Umbilical cord (tissue), 2 donors: ENCODE data around the gene PLPP3. TPM values are rescaled to one million over a fixed set of nuclear protein-coding genes. Genes with fewer than 3 reads are reported as not detected.
A peak's percentile ranks its signal among the peaks of the same experiment; 100 is the strongest.

Experiments
- DNase-seq: peaks from one replicate; pipeline ENCODE4 v3.0.0-alpha.2; 2015; ENCODE audit warnings: low spot score
- total RNA-seq: library from RNA; depleted of rRNA; stranded (reverse); fragments of >200 nt; gene quantifications from one replicate; pipeline ENCODE4 v1.2.3, GENCODE V29; 2014; ENCODE audit warnings: low replicate concordance; ENCODE audit not compliant: insufficient read depth

The PLPP3 gene
- total RNA-seq, 1 donor from 2014 or later = 228 TPM

DNA sequence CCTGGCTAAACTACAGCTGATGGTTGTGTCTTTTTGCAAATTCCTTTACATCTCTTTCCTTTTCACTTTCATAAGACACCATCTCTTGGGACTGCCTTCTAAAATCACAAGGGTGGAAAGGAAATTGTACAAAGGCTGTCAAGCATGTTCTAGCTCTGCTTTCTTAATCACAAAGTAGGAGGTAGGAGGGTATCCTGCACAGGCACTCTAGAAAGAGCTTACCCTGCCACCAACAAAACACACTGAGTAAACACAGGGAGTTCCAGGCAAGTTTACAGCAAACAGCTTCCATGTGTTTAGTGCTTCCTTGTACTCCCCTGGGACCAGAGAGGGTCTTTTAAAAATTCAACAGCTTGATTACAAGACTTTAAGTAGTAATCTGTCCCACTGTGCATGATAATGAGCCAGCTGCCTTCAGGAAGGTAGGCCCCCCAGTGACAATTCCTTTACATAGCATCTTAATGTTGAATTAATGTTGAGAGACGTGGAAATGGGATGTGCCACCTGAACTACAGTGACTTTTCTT, 2.4 kb downstream of the PLPP3 start:
- DNase-seq = peak; percentile 52

DNA sequence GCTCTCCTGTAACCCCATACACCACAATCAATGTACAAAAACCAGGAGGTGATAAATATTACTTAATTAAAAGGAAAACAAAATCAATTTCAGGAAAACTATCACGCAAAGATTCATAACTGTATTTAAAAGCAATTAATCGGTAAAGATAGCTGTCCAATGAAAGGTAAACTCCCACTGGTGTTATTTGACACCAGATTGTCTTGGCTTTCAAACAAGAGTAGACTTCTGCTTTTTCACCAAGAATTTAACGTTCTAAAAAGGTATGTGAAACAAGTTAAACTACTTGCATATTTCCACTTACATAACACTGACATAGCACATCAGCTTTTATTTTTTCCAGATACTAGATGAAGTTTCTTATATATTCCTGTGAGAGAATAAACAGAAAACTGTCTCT, 3.5 kb downstream of the PLPP3 start:
- peak; percentile 40 for DNase-seq

DNA sequence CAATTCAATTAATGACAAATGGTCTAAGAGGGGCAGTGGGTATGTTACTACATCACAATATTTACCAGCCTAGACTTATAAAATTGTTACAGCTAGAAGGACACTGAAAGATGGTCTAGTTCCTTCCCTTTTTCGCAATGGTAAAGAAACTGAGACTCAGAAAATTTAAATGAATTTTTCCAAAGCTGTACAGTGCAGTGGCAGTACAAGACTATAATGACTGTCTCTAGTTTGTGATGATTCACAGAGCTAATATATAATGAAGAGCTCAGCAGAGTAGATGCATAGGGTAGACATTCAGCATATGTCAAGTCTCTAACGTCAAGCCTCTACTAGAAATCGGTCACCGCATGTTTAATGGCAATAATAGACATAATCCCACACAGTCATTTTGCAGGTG, 4.6 kb downstream of the PLPP3 start:
- no peak for DNase-seq

DNA sequence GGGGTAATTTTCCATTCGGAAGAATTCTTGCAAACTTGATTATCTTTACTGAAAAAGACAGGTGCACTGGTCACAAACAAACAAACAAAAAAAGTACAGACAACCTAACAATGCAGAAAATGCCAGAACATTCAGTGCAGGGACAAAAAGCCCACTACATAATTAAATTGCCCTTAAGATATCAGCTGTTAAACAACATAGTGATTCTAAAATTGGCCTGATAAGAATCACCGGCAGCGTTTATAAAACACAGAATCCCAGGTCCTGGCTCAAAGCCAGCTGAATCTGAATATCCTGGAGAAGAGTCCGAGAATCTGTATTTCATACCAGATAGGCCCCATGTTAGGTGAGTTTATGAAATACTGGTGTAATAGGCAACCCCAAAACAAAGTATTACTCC, 6.1 kb downstream of the PLPP3 start:
- peak; percentile 34 for DNase-seq

DNA sequence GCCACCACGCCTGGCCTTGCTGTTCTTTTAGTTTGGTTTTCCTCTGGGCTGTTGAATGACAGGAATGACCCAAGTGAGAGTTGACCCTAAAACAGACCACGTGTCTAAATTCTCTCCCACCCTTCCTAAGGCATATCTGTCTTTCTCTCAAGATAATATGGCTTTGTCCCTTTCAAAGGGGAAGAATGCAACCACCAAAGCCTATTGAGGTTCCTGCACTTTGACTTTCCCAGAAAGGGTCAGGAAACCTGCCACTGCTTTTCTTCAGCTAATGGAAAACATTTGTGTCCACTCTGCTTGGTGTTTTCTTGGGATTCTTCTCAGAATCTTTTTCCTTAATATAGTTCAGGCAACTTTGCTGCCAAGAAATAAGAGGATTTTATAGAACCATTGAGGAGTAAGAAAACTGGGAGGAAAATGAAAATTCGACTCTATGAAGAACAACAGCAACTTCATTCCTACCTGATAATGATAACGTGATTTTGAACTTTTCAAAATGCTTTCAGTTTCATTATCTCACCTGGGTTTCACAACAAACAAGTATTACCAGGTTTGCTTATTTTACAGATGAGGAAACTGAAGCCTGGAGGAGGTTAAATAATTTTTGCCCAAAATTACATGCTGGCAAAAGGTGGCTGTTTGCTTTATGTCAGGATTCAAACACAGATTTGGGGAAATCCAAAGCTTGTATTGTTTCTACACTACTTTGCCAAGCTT, 6.9 kb downstream of the PLPP3 start:
- no peak for DNase-seq

DNA sequence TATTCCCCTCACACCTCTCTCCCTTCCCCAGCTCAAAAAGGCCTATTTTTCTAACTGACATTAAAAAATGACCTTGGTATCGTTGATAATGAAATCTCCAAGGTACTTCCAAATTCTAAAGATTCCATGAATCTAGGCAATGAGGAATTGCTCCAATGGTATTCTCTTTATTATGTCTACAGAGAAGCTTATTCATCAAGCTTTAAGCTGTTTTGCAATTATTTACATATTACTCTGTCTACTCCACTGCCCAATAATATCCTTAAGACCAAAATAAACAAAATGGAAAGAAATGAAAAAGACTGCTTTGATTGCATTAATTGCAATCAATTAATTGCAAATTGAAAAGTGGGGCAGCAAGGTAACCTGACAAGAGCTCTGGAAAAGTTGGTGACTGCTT, 7.9 kb downstream of the PLPP3 start:
- no peak for DNase-seq

DNA sequence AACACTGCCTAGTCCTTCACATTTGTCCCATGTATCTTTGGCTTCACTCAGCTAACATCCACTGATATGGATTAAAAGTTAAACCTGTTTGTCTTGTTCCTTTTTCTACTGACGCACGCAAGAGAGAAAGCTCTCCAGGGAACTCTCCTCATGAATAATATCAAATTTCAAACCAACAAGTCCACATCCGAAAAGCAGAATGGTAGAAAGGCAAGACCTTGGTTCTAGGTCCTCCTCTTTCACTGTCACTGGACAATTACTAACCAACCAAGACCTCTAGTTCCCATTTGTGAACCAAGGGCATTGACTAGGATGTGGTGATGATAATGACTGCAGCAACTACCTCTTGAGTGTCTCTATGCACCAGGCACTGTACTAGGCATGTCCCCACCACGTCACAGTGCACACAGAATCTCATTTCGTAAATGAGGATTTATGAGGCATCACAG, 8.4 kb downstream of the PLPP3 start:
- peak; percentile 66 for DNase-seq

DNA sequence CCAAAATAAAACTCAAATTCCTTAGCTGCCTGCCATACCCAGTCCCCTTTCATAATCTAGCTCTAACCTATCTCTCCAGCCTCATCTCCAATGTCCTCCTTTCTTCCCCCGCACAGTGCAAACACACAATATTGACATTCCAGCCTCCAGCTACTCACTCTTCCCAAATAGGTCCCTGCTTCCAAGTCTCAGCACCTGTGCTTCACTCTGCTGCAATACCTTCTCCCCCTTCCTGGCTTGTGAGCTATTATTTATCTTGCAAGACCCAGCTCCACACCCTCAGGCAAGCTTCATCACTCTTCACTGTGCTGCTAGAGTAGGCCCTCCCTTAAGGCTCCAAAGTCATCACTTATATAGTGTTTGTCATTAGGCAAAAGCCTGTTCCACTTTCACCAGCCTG, 9.7 kb downstream of the PLPP3 start:
- DNase-seq = no peak

DNA sequence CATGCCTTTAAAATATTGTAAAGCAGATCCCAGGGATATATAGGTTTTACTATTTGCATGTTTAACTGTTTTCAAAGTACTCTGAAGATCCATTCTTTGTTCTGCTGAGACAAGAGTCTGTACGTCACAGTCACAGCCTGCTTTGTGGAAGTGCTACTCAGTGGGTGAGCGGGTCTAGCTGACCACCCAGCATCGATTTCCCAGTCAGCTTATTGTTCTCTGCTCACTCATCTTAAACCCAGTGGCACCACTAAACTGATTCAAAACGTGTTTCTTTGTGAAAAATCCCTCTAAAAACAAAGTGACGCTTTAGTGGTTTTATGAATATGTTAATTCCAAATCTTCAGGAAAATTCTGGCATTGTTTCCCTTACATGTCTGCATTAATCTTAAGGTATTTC, 12.4 kb downstream of the PLPP3 start:
- no peak for DNase-seq

DNA sequence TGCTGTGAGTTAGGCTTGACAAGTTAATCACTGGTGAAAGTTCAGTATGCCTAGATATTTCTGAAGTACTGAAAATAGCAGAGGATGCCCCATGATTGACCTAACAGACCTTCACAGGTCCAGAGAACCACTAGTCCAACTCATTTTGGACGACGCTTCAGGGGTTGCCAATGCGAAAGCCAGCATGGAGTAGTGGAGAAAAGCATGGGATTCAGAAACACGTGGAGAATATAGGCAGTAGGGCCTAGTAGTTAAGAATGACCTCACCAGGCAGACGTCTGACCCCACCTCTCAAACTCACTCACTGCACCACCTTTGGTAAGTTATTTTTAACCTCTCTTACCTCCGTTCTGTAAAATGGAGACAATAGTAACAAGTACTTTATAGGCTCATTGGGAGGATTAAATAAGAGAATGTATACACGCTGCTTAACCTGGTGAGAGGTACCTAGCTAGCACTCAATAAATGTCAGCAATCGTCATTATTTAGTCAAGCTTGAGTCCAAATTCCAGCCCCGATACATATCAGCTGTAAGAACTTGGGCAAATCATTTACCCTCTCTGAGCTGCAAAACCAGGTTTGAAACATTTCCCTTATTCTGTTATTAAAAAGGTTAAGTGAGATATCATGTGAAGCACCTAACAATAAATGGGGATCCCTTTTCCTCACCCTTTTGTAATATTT, 13.2 kb downstream of the PLPP3 start:
- no peak for DNase-seq

DNA sequence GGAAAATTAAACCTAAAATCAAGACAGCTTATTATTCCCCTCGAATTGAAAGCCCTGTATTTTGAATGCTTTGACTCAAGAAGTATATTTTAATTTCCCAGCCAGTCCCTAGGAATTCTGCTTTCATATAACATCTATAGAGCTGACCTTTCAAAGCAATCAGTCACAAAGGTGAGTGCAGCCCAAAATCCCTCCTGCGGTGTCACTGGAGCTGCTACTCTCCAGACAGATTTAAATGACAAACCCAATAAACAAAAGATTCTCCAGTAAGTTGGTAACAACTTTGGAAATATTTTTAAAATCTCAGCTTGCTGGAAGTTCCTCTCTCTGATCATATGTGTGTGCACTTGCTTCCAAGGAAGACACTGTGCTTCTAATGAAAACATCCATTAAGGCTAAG, 14.7 kb downstream of the PLPP3 start:
- DNase-seq = no peak

DNA sequence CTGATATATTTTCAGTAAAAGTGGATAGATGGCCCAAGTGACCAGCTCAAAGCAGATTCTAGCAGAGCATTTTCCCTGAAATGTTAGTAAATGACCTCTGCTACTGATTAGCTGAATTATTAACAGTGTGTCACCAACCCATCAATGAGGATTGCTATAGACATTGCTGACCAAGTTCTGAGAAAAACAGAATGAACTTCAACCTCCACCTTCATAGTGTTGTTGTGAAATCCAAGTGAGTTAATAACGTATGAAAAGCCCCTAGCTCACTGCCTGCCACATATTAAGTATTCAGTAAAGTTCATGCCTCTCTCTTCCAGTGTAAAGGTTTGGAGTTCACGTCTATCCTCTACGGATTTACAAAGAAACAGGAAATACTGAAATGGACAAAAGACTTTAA, 15.8 kb downstream of the PLPP3 start:
- no peak for DNase-seq

DNA sequence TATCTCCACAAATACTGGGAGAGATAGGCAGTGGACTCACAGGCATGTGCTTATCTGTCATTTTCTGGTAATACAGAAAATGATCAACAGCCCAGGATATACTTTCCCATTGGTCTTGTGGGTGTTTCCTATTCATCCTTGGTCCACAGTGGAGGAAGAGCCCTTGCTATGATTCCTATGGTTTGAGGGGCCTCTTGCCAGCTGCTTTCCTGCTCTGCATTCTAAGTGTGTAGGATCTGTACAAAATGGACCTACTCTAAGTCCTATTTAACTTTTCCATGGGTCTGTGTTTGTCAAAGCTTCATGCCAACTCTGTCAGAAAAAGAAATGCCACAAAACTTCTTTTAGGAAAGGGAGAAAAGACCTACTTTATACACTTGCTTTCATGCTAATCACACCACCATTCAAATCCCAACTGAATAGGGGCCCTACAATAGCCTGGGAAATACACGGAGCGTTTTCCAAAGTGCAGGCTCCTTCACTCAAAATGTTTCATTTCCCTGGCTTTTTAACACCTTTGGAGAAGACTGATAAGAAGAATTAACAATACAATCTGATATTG, 16.4 kb downstream of the PLPP3 start:
- no peak for DNase-seq

DNA sequence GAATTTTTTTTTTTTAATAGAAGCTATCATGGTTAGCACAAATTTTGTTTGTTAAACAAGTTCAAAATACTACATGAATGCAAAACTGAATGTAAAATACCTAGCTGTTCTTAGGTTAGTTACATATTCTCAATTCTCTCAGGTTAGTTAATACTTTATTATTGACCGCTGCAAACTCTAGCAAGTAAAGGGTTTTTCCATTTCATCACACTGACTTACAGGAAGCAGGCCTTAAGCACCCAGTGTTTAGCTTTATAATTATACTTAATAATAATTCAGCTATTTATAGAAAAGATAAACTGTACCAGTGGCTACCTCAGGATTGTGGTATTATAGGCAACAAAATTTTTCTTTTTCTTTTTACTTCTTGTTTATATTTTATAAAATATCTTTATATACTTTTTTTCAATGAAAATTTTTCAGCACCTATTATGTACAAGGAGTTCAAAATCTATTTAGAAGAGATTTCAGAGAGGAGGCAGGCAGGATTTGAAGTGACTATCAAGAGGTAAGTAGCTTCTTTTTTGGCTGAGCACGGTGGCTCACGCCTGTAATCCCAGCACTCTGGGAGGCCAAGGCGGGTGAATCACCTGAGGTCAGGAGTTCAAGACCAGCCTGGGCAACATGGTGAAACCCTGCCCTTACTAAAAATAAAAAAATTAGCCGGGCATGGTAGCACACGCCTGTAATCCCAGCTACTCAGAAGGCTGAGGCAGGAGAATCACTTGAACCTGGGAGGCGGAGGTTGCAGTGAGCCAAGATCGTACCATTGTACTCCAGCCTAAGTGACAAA, 17.9 kb downstream of the PLPP3 start:
- no peak for DNase-seq

DNA sequence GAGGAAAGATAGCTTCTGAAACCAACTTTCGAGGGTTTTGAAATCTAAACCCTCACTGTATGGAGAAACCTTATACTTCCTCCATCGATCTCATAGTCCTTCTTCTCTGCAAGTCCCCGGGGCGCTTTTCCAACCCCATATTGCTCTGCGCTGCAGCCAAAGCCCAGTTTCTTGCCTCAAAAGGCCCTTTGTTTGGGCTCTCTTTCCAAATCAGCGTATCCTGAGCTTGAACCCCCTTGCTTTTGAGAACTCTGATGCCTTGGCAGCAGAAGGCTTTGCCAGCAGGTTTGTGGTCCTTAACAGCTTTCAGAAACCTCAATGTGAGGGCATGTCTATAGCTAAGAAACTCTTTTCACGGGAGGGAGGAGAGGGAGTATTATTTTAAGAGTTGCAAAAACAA, 21.6 kb downstream of the PLPP3 start:
- no peak for DNase-seq

DNA sequence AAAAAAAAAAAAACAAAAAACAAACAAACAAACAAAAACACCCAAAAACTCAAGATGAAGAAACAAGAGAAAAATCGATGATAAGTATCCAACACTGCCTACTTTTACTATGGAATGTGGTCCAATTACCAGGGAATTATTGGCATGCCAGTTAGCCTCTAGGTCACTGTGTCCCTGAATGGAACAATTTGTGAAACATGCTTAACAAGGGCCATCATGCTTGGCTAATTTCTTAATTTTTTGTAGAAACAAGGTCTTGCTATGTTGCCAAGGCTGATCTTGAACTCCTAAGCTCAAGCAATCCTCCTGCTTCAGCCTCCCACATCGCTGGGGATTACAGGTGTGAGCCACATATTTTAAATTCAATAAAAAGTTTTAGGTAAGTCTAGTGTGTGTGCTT, 23.9 kb downstream of the PLPP3 start:
- DNase-seq = no peak

DNA sequence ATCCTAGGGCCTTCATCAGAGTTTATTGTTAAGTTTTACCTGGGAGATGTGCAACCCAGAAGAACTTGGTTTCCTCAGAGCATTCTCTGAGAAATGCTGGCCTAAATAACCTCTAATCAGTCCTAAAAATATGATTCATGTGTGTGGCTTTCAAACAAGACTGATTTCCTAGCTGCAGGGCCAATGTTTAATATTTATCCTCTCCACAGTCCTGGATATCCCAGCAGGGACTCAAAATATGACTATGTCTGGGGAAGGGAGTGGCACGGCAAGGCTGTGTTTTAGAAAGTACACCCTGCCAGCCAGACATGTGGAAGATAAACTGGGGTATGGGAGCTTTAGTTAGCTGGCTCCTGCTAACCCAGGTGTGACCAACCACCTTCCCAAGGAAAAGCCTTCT, 26.3 kb downstream of the PLPP3 start:
- DNase-seq = no peak

DNA sequence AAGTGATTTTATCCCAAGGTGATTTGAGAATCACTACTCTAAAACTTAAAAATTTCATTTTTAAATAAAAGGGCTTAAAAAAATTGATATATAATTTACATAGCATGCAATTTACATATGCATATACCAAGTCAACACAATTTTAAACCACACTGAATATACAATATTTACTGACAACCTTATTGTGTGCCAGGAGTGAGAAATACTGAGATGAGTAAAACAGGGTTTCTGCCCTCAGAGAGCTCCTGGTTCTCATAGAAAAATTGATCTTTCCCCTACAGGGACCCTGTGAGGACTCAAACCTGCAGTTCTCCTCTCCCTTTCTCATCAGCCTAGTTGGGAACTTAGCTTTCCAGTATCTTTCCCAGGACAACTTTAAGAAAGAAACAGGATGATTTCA, 27.0 kb downstream of the PLPP3 start:
- DNase-seq = no peak

DNA sequence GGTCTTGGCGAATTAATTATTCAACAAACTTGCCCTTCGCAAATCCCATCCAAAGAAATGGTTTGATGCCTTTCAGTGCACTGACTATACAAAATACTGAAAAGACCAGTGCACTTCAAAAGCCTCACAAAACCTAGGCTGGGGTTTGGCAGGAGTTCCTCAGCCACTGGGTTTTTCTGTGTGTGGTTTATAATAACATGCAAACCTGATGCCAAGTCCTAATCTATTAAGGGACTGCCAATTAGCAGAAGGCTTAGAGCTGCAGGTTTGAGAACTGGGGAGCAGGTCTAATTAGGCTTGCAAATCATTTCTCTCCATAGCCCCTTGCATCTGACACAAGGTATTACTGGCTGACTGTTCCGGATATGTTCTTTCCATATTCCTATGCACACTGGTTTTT, 27.7 kb downstream of the PLPP3 start:
- DNase-seq = no peak

DNA sequence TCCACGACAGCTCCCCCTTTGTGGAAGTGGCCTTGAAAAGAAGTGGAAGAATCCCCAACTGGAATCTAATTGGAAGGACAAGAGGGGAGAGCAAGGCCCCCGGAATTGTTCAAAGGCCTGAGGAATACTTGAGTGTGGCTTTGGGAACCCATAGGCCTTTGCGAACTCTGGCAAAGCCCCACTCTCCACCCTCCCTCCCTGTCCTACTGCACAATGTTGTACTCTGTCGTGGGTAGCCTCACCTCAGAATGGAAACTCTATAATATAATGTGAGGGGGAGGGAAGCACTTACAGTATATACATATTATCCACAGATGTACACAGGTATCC, 28.5 kb downstream of the PLPP3 start:
- DNase-seq = no peak

DNA sequence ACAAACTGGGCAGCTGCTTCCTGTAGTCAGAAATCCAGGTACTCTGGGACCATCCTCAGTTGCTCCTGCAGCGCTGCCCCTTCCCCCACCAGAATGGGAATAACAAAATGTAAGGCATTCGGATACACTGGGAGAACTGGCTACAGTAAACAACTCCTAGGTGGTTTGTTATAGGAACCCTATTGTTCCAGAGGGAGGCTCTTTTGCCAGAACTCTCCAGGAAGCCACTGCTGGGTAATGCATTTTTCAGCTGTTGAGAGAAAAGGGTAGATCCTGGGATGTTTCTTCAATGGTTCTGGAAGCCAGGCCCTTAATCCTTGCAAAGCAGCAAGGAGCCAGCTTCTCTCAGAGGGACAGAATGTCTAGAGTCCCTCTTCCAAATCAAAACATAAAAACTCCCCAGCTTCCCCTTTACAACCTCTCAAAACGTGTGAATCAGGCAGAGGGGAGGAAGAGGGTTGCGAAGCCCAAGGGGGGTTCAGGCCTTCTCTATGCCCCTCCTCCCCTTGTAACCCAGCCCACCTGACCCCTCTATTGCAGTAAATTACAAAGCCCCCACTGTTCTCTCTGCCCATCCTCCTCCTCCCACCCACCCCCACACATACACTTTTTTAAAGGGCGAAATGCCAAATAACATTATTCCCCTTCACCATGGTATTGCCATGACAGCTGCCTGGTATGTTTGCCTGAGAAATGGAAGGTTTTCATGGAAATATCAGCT, 29.1 kb downstream of the PLPP3 start:
- DNase-seq = no peak

DNA sequence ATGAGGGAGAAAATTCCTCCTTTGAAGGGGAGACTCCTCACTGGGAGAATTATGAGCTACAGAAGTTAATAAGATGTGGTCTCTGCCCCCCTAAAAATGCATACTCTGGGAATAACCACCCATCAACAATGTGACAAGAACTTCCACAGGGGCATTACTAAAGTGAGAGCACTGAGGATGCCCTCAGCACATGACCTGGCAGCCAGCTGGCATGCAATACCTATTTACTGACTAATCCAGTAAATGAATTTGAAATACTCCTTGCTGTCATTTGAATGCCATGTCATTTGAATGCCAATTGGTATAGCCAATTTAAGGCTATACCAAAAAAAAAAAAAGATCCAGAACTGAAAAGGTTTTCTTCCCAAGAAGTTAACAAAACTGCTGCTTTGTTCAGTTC, 30.8 kb downstream of the PLPP3 start:
- no peak for DNase-seq
